ENCODE data around the gene INTS14. TPM values are rescaled to one million over a fixed set of nuclear protein-coding genes. Genes with fewer than 3 reads are reported as not detected.

INTS14 gene
- total RNA-seq, 1 donor from 2014 or later = 49.2 TPM

Other genes starting within 250 kb of the INTS14 start
- gene IGDCC3, start 233.1 kb downstream of the INTS14 start, total RNA-seq = not detected in 2 replicates
- gene IGDCC4, start 188.2 kb downstream of the INTS14 start, total RNA-seq = 0.19 and 0.26 TPM in 2 replicates
- 31.4 and 36.0 TPM in 2 replicates for gene DPP8, start 93.4 kb downstream of the INTS14 start, total RNA-seq
- gene HACD3, start 80.7 kb downstream of the INTS14 start, total RNA-seq = 39.4 and 45.1 TPM in 2 replicates
- gene SLC24A1, start 10.8 kb upstream of the INTS14 start, total RNA-seq = 5.1 and 5.5 TPM in 2 replicates
- gene DENND4A, start 181.2 kb upstream of the INTS14 start, total RNA-seq = 44.2 and 48.3 TPM in 2 replicates